GM15510 (cell line): ENCODE results near the gene UTP11.

Experiments
- POLR2A ChIP-seq: IDR thresholded peaks from 3 replicates; pipeline ENCODE4 v1.6.1; 2011; ENCODE audit warnings: borderline replicate concordance; ENCODE audit not compliant: insufficient read length; ENCODE audit errors: extremely low read depth

UTP11 gene

GRCh38 chr1:38037221-38037939, 24.8 kb downstream of the UTP11 start:
- no peak for TF ChIP-seq POLR2A

GRCh38 chr1:38038861-38039260, 26.3 kb downstream of the UTP11 start:
- TF ChIP-seq POLR2A = no peak

GRCh38 chr1:38039331-38040088, 27.0 kb downstream of the UTP11 start:
- TF ChIP-seq POLR2A = no peak

- TF ChIP-seq POLR2A = no peak
Measured at GRCh38 chr1:38041936-38042834, 29.7 kb downstream of the UTP11 start.

- TF ChIP-seq POLR2A = no peak
Measured at GRCh38 chr1:38043036-38043747, 30.7 kb downstream of the UTP11 start.

- no peak for TF ChIP-seq POLR2A
Measured at GRCh38 chr1:38044221-38045215, 32.0 kb downstream of the UTP11 start.

- TF ChIP-seq POLR2A = no peak
Measured at GRCh38 chr1:38045401-38046332, 33.1 kb downstream of the UTP11 start.

- no peak for TF ChIP-seq POLR2A
Measured at GRCh38 chr1:38046333-38046883, 33.9 kb downstream of the UTP11 start, which contains the start of gene POU3F1. Gene POU3F1, minus strand, starts transcription at chr1:38046793. Its CDS starts 50 bp downstream, at chr1:38046743.

GRCh38 chr1:38046884-38047602, 34.5 kb downstream of the UTP11 start:
- no peak for TF ChIP-seq POLR2A

GRCh38 chr1:38047603-38048141, 35.1 kb downstream of the UTP11 start:
- no peak for TF ChIP-seq POLR2A
